Measurements from ENCODE around the gene PSMB5. TPM values are rescaled to one million over a fixed set of nuclear protein-coding genes. Genes with fewer than 3 reads are reported as not detected.

The PSMB5 gene
- total and polyA plus RNA-seq, 9 of the 15 experiments (the other 6 are each of a cell fraction or from before 2014, with no cell fraction given) = 198 to 1,870 (median 269) TPM

DNA sequence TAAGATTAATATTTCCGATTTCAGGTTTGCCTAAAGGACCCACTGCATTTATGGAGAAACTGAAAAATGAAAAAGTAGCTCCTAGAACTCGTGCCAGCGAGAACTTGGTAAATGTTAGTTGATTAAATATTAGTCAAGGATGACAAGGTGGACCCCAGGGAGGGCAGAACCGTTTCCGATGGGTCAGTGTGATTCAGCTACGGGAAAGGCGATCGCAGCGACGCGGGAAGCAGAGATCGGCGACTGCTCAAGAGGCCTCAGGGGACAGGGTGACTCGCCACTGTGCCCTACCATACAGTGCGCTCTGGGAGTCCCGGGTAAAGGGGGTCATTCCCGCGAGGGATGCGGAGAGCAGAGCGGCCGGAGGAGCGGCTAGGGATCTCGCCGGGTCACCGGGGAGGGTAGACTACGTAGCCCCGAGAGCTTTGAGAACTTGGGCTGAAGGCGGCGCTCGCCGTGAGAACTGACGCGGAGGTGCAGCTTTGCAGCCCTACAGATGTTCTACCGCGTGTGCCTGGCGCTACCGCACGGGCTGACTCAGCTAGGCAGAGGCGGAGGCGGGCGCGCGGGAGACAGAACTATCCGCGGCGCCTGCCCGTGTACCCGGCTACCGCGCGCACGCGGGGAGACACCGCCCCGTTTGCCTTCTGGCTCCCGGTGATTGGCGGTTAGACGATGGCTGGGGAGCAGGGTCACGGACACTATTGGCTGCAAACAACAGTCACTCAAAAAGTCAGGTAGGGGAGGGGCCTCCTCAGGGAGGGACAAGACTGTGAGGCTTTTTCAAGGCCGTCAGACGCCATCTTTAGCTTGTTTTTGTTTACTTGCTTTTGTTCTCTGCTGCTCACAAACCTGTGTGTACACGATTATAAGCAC, 27.9 kb downstream of the PSMB5 start (continued):
- TF ChIP-seq KAT7 (CRISPR knock-in tag; IDR thresholded peaks at IDR 0.05; ENCODE audit: borderline replicate concordance) (peak; percentile 45; the same call in 1 of the 2 replicates), KAT8 (IDR thresholded peaks at IDR 0.05; ENCODE audit: low read depth) (no peak), ZNF143 (CRISPR knock-in tag; IDR thresholded peaks at IDR 0.05) (no peak), HMGN3 (IDR thresholded peaks at IDR 0.05; ENCODE audit: borderline replicate concordance, extremely low read depth, insufficient read length, low read depth, low read length) (peak; percentile 93), POLR2A (conservative IDR thresholded peaks at IDR 0.05) (peak; percentile 93), HIVEP1 (CRISPR knock-in tag; IDR thresholded peaks at IDR 0.05) (no peak), RBM22 (IDR thresholded peaks at IDR 0.05; ENCODE audit: low read depth, low read length, poor library complexity, severe bottlenecking) (peak; percentile 73), ZSCAN32 (CRISPR knock-in tag; IDR thresholded peaks at IDR 0.05) (no peak), SUPT5H (IDR thresholded peaks at IDR 0.05) (peak; percentile 91), KLF1 (tag; IDR thresholded peaks at IDR 0.05) (no peak), ZNF232 (CRISPR knock-in tag; IDR thresholded peaks at IDR 0.05) (peak; percentile 87; the same call in 1 of the 2 replicates), SMARCA5 (IDR thresholded peaks at IDR 0.05) (0 out of 2 replicates have a peak, but pooled peaks have one; percentile 34)
- TF ChIP-seq, protein P1, sequence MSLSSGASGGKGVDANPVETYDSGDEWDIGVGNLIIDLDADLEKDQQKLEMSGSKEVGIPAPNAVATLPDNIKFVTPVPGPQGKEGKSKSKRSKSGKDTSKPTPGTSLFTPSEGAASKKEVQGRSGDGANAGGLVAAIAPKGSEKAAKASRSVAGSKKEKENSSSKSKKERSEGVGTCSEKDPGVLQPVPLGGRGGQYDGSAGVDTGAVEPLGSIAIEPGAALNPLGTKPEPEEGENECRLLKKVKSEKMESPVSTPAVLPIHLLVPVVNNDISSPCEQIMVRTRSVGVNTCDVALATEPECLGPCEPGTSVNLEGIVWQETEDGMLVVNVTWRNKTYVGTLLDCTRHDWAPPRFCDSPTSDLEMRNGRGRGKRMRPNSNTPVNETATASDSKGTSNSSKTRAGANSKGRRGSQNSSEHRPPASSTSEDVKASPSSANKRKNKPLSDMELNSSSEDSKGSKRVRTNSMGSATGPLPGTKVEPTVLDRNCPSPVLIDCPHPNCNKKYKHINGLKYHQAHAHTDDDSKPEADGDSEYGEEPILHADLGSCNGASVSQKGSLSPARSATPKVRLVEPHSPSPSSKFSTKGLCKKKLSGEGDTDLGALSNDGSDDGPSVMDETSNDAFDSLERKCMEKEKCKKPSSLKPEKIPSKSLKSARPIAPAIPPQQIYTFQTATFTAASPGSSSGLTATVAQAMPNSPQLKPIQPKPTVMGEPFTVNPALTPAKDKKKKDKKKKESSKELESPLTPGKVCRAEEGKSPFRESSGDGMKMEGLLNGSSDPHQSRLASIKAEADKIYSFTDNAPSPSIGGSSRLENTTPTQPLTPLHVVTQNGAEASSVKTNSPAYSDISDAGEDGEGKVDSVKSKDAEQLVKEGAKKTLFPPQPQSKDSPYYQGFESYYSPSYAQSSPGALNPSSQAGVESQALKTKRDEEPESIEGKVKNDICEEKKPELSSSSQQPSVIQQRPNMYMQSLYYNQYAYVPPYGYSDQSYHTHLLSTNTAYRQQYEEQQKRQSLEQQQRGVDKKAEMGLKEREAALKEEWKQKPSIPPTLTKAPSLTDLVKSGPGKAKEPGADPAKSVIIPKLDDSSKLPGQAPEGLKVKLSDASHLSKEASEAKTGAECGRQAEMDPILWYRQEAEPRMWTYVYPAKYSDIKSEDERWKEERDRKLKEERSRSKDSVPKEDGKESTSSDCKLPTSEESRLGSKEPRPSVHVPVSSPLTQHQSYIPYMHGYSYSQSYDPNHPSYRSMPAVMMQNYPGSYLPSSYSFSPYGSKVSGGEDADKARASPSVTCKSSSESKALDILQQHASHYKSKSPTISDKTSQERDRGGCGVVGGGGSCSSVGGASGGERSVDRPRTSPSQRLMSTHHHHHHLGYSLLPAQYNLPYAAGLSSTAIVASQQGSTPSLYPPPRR (CRISPR knock-in tag; IDR thresholded peaks at IDR 0.05; ENCODE audit: borderline replicate concordance) = no peak
- TF ChIP-seq, protein P2, sequence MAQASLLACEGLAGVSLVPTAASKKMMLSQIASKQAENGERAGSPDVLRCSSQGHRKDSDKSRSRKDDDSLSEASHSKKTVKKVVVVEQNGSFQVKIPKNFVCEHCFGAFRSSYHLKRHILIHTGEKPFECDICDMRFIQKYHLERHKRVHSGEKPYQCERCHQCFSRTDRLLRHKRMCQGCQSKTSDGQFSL (CRISPR knock-in tag; IDR thresholded peaks at IDR 0.05) = peak; percentile 50; the same call in 1 of the 2 replicates
- TF ChIP-seq, protein P2 (tag; IDR thresholded peaks at IDR 0.05) = no peak
- TF ChIP-seq, protein P3, sequence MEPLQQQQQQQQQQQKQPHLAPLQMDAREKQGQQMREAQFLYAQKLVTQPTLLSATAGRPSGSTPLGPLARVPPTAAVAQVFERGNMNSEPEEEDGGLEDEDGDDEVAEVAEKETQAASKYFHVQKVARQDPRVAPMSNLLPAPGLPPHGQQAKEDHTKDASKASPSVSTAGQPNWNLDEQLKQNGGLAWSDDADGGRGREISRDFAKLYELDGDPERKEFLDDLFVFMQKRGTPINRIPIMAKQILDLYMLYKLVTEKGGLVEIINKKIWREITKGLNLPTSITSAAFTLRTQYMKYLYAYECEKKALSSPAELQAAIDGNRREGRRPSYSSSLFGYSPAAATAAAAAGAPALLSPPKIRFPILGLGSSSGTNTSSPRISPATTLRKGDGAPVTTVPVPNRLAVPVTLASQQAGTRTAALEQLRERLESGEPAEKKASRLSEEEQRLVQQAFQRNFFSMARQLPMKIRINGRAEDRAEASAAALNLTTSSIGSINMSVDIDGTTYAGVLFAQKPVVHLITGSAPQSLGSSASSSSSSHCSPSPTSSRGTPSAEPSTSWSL (CRISPR knock-in tag; IDR thresholded peaks at IDR 0.05; ENCODE audit: borderline replicate concordance) = no peak
- TF ChIP-seq, protein P4, sequence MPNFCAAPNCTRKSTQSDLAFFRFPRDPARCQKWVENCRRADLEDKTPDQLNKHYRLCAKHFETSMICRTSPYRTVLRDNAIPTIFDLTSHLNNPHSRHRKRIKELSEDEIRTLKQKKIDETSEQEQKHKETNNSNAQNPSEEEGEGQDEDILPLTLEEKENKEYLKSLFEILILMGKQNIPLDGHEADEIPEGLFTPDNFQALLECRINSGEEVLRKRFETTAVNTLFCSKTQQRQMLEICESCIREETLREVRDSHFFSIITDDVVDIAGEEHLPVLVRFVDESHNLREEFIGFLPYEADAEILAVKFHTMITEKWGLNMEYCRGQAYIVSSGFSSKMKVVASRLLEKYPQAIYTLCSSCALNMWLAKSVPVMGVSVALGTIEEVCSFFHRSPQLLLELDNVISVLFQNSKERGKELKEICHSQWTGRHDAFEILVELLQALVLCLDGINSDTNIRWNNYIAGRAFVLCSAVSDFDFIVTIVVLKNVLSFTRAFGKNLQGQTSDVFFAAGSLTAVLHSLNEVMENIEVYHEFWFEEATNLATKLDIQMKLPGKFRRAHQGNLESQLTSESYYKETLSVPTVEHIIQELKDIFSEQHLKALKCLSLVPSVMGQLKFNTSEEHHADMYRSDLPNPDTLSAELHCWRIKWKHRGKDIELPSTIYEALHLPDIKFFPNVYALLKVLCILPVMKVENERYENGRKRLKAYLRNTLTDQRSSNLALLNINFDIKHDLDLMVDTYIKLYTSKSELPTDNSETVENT (CRISPR knock-in tag; IDR thresholded peaks at IDR 0.05) = peak; percentile 86; the same call in 1 of the 2 replicates
